Transverse colon (tissue), 4 donors: Measurements from ENCODE around the gene TOMM20.

Source experiments
- CTCF ChIP-seq, 5 experiments: fragments of 200-600 bp in 3 of 5; fragments of 450-650 bp in 2 of 5; sonication (generic) in 3 of 5; IDR thresholded peaks; 1 replicate in 2 of 5; 2 replicates in 3 of 5; pipeline ENCODE4 v1.5.1; 2016 to 2017; ENCODE audit warnings: antibody characterized with exemption in 5 of 5, inconsistent platforms in 3 of 5, mild to moderate bottlenecking in 2 of 5, moderate library complexity in 1 of 5
- EP300 ChIP-seq: sonication (generic); formaldehyde crosslinking; IDR thresholded peaks from one replicate; pipeline ENCODE4 v1.6.1; 2017; ENCODE audit warnings: antibody characterized with exemption, low read depth
- POLR2A ChIP-seq: fragments of 450-650 bp; IDR thresholded peaks from one replicate; pipeline ENCODE4 v1.6.1; 2016; ENCODE audit warnings: antibody characterized with exemption, mild to moderate bottlenecking, moderate library complexity
- POLR2AphosphoS5 ChIP-seq, 3 donors: sonication (generic); formaldehyde crosslinking; IDR thresholded peaks; one replicate each; pipeline ENCODE4 v1.6.1; 2016; ENCODE audit warnings: antibody characterized with exemption in 3 of 3

- TF ChIP-seq CTCF (IDR thresholded peaks at IDR 0.05) (no peak), POLR2A (no peak), POLR2AphosphoS5 (IDR thresholded peaks at IDR 0.05) (no peak), EP300 (no peak)
These were observed 23.6 kb upstream of the TOMM20 start for GRCh38 chr1:235152235-235152634.
